ENCODE measurements around the gene MRPL36. TPM values are rescaled to one million over a fixed set of nuclear protein-coding genes. Genes with fewer than 3 reads are reported as not detected.

MRPL36 gene
- total RNA-seq, 1 donor from 2014 or later = 65.5 TPM

DNA sequence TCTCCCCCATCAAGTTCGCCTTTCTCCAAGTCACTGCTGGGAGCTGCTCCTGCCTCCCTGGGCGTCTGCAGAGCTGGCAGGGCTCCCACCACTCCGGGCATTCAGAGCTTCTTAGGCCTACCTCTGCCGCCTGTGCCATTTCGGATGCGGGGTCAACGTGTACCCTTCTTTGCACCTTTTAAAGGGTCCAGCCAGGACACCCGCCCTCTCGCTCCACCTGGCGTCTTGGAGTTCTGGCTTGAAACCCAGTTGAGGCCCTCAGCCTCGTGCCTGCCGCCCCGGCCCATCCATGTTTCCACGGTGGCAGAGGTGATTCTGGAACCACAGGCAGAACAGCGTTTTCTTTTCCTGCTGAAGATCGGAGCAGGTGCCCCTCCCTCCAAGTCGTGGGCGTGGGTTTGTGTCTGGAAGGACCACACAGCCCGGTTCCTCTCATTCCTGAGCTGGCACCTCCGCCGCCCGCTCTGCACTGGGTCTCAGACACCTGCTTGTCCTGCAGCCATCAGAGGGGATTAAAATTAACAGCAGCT lies 34.5 kb upstream of the MRPL36 start:
- intact Hi-C loops (cut with DNase I) = no loop called here
- DNase-seq (peak; percentile 43), ATAC-seq (ENCODE audit: poor library complexity) (no peak)

DNA sequence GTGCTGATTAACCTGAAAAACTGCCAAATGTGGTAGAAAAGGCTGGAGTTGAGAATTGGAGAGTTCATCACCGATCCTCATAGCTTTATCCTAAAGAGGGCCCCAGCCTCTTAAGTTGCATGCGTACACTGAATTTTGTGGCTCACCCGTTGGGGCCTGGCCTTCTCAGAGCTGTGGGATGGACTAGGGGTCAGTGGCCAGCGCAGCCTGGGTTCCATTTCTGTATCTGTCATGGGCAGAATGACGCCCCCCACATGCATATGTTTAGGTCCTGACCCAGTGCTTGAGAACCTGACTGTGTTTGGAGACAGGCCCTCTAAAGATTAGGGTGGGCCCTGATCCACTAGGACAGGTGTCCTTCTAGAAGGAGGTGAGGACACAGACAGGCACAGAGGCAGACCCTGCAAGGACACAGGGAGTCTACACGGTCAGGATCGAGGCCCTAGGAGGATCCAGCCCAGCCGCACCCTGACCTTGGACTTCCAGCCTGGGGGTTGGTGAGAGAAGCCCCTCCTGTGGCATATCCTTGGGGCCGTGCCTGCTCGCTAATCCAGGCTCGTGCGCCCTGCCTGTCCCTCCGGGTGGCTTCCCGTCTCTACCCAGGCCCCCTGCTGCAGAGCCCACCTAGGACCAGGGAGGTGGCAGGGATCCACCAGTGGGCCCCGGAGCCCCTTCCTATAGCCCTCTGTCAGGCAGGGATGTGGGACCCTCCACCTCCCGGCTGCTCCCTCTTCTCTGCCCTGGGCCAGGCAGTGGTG lies 33.8 kb upstream of the MRPL36 start:
- ATAC-seq (ENCODE audit: poor library complexity) (no peak), DNase-seq (peak; percentile 19)
- intact Hi-C loops (cut with DNase I) = no loop called here

DNA sequence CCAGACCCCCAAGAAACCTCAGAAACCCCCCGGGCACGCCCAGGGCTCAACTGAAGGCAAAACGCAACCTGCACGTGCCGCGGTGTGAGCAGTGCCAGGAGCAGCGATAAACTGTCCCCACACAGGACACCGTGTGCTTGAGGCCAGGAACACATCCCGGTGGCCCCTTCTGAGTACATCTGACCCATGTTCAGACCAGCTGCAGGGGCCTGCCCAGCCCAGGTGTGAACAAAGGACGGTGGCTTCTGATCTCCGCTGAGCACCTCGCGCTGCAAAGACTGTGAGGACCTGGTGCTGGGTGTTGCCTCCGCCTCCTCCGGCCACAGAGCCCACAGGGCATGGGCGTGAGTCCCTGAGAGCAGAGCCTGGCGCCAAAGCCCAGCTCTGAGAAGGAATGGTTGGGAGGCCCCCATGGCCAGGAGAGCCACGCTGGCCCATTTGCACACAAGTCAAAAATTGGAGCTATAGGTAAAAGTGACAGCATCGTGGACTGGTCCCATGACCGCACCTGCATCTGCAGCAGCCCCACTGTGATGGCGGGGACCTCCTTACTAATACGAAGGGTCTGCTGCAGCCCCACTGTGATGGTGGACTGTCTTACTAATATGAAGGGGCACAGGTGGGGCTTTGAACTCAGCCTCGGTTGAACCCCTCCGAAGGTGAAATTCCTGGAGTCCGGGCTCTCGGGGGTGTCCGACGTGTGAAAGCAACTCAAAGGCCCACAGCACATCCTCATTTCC lies 33.0 kb upstream of the MRPL36 start:
- intact Hi-C loops (cut with DNase I) = no loop called here
- peak; percentile 48 for ATAC-seq (ENCODE audit: poor library complexity)
- peak; percentile 45 for DNase-seq

GRCh38 chr5:1831677-1832313 lies 32.2 kb upstream of the MRPL36 start:
- intact Hi-C loops (cut with DNase I) = no loop called here
- DNase-seq (peak; percentile 26), ATAC-seq (ENCODE audit: poor library complexity) (no peak)

GRCh38 chr5:1831257-1831656 lies 31.6 kb upstream of the MRPL36 start:
- intact Hi-C loops (cut with DNase I) = no loop called here
- no peak for DNase-seq
- no peak for ATAC-seq (ENCODE audit: poor library complexity)

DNA sequence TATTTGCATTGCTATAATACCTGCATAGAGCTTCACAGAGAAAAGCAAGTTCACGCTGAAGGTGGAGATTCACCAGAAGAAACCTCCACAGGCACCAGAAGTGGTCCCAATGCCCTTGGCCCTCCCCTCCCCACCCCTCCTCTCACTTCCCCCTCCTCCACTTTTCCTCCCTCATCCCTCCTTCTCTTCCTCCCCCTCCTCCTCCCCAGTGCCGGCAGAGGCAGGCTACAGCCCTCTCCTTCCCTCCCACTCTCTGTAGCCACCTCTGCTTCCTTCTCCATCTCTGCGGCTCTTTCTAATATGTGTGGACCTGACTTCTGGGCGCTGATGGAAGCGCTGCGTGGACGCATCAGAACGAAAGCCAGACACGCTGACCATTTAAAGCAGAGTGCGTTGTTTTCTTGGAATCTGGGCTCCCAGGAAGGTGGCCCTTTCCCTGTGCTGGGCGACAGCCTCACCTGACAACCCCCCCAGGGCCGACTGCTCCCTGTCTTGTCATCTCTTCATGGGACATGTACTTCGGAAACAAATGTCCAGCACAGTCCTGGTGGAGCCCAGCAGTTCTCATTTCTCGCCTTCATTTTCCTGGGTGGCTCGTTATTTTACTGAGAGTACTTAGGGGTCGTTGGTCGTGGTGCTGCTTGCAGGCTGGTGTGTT lies 31.1 kb upstream of the MRPL36 start:
- DNase-seq (no peak), ATAC-seq (ENCODE audit: poor library complexity) (no peak)
- intact Hi-C loops (cut with DNase I) = no loop called here

DNA sequence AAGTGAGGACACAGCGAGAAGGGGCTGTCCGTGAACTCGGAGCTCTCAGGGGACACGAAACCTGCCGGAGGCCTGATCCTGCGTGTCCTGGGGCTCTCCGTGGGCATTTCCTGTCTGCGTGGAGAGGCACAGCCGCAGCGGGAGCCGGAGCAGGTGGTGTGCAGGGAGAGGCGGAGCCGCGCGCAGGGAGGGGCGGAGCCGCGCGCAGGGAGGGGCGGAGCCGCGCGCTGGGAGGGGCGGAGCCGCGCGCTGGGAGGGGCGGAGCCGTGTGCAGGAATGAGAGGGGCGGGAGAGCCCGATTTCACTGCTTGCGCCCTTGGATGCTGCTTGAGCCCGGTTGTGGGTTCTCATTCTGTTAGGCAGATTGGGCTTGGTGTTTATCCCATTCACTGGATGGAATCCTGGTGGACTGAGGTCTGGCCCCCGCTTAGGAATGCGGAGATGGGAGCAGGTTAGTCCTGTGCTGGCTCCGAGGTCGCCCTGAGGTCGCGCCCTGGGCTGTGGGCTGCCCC lies 28.3 kb upstream of the MRPL36 start:
- DNase-seq = no peak
- intact Hi-C loops (cut with DNase I) = no loop called here
- peak; percentile 12 for ATAC-seq (ENCODE audit: poor library complexity)

DNA sequence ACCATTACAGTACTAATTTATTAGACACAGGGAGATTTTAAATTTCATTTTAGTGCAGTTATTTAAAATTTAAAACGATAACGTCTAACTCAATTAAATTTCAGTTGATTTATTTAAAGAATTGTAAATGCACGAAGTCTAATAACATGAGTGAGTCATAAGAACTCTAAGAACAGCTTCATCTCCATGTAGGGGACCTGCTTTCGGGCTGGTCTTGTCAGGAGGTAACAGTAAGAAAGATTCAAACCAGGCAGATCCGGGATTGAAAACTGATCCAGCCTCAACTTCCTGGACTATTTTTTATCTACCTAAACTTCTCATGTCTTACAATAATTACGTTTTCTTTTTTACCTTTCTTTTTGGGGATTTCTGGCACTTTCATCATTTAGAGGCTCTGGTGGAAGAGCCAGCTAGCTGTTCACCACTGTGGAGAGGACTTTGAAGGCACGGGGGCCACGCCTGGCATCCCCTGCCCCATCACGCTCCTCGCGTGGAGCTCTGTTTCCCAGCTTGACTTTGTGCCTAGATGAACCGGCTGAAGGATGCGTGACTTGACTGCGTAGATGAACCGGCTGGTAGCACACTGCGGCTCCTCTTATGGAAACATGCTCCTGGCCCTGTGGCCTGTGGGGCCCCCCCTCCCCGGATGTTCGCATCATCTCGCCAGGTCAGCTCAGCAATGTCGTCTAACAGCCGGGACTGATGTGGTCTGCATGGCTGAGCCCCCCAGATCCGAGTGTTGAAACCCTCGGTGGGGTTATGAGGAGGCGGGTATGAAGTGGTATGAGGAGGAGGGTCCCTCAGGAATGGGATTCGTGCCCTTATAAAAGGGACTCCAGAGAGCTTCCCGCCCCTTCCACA lies 27.6 kb upstream of the MRPL36 start:
- intact Hi-C loops (cut with DNase I) = no loop called here
- ATAC-seq (ENCODE audit: poor library complexity) (no peak), DNase-seq (peak; percentile 26)

DNA sequence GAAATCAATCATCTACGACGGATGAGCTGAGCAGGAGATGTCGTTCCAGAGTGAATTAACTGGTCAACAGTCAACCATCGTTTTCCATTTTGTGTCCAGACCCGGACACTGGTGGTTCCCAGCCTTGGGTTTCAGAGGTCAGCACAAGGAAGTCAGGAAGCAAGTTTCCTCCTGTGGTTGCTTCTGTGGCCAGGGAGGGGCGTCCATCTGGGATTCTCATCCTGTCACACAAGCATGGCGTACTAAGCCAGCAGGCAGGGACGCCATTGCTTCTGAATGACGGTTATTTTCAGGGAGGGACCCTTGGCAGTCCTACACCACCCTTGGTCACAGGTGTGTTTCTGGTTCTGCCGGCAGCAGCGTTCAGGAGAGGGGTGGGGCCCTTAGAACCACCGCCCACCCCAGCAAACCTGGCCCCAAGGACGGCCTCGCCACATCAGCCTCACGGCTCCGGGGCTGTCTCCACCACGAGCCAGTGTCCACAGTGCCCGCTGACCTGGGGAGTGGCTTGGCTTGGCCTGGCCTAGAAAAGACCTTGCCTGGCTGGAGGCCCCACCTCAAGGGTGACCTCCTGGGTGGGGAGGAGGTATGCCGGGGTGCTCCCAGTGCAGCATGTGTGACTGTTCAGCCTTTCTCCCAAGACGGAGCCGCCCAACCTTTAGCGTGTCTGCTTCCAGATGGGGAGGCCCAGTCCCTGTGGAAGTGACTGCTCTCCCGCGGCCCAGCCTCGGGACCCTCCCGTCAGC lies 26.8 kb upstream of the MRPL36 start:
- no peak for ATAC-seq (ENCODE audit: poor library complexity)
- intact Hi-C loops (cut with DNase I) = no loop called here
- DNase-seq = peak; percentile 19

GRCh38 chr5:1824903-1825841 lies 25.5 kb upstream of the MRPL36 start:
- intact Hi-C loops (cut with DNase I) = no loop called here
- ATAC-seq (ENCODE audit: poor library complexity) = no peak
- DNase-seq = no peak

DNA sequence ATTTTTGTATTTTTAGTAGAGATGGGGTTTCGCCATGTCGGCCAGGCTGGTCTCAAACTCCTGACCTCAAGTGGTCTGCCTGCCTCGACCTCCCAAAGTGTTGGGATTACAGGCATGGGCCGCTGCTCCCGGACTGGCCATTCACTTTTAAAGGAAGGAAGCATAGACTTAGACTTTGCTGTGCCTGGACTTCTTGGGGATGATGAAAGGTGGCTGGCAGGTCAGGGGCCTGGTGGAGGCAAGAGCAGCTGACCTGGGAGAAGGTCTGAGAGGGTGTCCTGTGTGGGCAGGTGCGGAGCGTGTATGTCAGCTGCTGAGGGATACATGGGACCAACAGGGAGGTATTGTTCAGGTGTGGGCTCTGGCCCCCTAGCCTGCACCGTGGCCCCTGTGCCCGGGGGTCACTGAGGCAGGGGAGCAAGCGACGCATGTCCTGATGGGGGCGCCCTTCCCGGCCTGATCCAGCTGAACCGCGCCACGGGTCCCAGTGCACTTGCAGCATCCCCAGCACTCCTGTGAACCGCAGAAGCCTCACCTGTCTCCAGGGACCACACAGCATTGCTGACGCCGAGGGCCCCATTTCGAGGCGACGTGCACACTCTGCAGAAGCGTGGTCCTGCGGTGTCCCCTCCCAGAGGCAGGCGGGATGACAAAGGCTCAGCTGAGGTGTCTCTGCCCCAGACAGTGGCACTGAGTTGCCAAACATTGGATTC lies 24.6 kb upstream of the MRPL36 start:
- no peak for DNase-seq
- ATAC-seq (ENCODE audit: poor library complexity) = no peak
- intact Hi-C loops (cut with DNase I) = no loop called here

- intact Hi-C loops (cut with DNase I) = no loop called here
- DNase-seq (no peak), ATAC-seq (ENCODE audit: poor library complexity) (no peak)
Observed at GRCh38 chr5:1823381-1824034, 23.9 kb upstream of the MRPL36 start.

- intact Hi-C loops (cut with DNase I) = no loop called here
- no peak for ATAC-seq (ENCODE audit: poor library complexity)
- DNase-seq = no peak
Observed at GRCh38 chr5:1821862-1822261, 22.2 kb upstream of the MRPL36 start.

- intact Hi-C loops (cut with DNase I) = no loop called here
- ATAC-seq (ENCODE audit: poor library complexity) (no peak), DNase-seq (no peak)
Observed at GRCh38 chr5:1820926-1821325, 21.3 kb upstream of the MRPL36 start.

DNA sequence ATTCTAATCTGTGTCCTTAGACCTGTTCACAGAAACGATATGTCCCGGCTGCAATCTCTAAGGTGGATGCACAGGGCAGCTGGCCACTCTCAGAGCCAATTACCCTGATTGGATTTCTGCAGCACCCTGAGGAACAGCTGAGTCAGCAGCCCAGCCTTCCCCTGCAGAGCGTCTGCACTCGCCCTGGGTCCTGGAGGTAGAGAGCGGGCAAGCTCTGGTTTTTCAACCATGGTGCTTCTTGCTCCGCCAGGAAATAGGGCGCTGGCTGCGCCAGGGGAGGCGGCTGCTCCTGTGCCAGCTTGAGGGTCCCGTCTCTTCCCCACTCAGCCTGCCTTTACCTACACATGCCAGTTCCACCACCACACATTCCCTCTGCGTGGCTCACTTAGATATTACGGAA lies 20.7 kb upstream of the MRPL36 start:
- ATAC-seq (ENCODE audit: poor library complexity) (peak; percentile 20), DNase-seq (no peak)
- intact Hi-C loops (cut with DNase I) = no loop called here
